ENCODE measurements around the gene SLC25A51. TPM values are rescaled to one million over a fixed set of nuclear protein-coding genes. Genes with fewer than 3 reads are reported as not detected.

Gene SLC25A51
- total RNA-seq, 3 donors from 2014 or later: 22.5 to 43.7 (median 30.8) TPM

GRCh38 chr9:37946971-37947370 lies 43.0 kb upstream of the SLC25A51 start:
- Histone ChIP-seq H3K27ac (no peak overlapping the region), H3K27me3 (no peaks in the 10 kb centered on the region), H3K9me3 (no peaks in the 10 kb centered on the region), H3K4me3 (no peak overlapping the region), H3K36me3 (no peaks in the 10 kb centered on the region), H3K4me1 (peaks cover 7 to 17% of the 10 kb centered on the region in 2 donors)
- intact Hi-C loops (cut with DNase I; ENCODE audit: low total_unique reads): no loop called here
- TF ChIP-seq POLR2A (IDR thresholded peaks at IDR 0.05): no peak
- TF ChIP-seq CTCF (IDR thresholded peaks at IDR 0.05): no peak
- no peak for TF ChIP-seq POLR2AphosphoS5 (IDR thresholded peaks at IDR 0.05)
- no peak for DNase-seq (ENCODE audit: low spot score in 2 of 2)

DNA sequence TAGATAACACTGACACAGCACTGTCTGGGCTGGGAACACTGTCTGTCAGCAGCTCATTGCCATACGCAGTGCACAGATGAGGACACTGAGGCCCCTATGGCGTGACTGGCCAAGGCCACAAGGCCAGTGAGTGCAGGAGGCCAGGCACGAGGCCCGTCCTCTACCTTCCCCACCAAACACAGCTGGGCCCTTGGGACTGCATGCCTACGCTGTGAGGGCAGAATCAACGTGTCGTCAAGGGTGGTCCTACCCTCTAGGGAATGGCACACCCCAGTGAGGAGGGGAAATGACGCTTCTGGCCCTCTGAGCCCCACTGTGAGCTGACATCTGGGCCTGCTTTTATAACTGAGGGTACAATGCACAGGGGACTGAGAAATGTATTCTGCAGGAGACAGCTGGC lies 42.1 kb upstream of the SLC25A51 start:
- intact Hi-C loops (cut with DNase I; ENCODE audit: low total_unique reads): no loop called here
- Histone ChIP-seq H3K4me3 (no peak overlapping the region), H3K27me3 (no peaks in the 10 kb centered on the region), H3K4me1 (peaks cover 7 to 17% of the 10 kb centered on the region in 2 donors), H3K27ac (no peak overlapping the region), H3K36me3 (no peaks in the 10 kb centered on the region), H3K9me3 (no peaks in the 10 kb centered on the region)
- no peak for DNase-seq (ENCODE audit: low spot score in 2 of 2)
- TF ChIP-seq POLR2AphosphoS5 (IDR thresholded peaks at IDR 0.05) (no peak), POLR2A (IDR thresholded peaks at IDR 0.05) (no peak), CTCF (IDR thresholded peaks at IDR 0.05) (no peak)

DNA sequence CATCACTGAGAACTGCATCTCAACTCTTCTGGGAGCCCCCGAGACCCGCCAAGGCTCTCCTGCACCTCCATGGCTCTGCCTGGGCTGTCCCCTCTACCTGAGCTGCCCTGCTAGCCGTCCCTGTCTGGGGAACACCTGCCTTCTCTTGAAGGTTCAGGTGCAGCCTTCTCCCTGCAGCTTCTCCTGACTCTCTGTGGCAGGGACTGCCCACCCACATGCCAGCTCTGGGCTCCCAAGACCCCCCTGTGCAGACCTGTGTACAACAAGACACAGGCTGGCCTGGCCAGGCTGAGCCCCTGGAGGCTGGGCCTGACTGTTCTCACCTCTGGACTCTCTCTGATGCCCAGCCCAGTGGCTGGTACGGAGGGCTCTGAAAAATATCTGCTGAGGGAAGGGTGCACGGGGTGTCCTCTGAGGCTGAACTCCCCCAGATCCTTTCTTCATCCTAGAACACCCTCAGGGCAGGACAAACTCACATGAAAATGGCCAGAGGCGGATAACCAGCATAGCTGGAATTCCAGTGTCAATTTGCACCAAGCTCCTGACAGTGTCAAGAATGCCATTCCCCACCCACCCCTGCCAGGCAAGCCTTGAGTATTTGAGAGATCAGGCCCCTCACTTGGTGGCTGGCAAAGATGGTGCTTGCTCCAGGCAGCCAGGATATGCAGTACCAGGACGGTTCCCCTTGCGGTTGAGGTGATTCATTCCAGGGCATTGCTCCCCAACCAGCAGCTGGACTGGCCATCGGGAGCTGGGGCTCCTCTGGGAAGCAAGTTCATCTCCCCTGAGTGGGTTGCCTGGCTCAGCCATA lies 40.9 kb upstream of the SLC25A51 start:
- peaks cover 7 to 17% of the 10 kb centered on the region in 2 donors for H3K4me1 ChIP-seq
- no peak for TF ChIP-seq POLR2AphosphoS5 (IDR thresholded peaks at IDR 0.05)
- TF ChIP-seq POLR2A (IDR thresholded peaks at IDR 0.05): no peak
- H3K4me3 ChIP-seq: no peak overlapping the region
- intact Hi-C loops (cut with DNase I; ENCODE audit: low total_unique reads): no loop called here
- H3K27ac ChIP-seq: peak overlapping the region in 1 of 2 donors; percentile 72
- no peak for DNase-seq (ENCODE audit: low spot score in 2 of 2)
- no peaks in the 10 kb centered on the region for H3K27me3 ChIP-seq
- no peaks in the 10 kb centered on the region for H3K9me3 ChIP-seq
- H3K36me3 ChIP-seq: no peaks in the 10 kb centered on the region

- DNase-seq (ENCODE audit: low spot score in 2 of 2): no peak
- Histone ChIP-seq H3K9me3 (no peaks in the 10 kb centered on the region), H3K27me3 (no peaks in the 10 kb centered on the region), H3K4me1 (peaks cover 7 to 17% of the 10 kb centered on the region in 2 donors), H3K4me3 (no peak overlapping the region), H3K36me3 (no peaks in the 10 kb centered on the region), H3K27ac (peak overlapping the region; percentile 36 to 72)
- TF ChIP-seq POLR2AphosphoS5 (IDR thresholded peaks at IDR 0.05) (no peak), CTCF (IDR thresholded peaks at IDR 0.05) (no peak), POLR2A (IDR thresholded peaks at IDR 0.05) (no peak)
- intact Hi-C loops (cut with DNase I; ENCODE audit: low total_unique reads): no loop called here
Observed at GRCh38 chr9:37944266-37944650, 40.3 kb upstream of the SLC25A51 start.

- no peaks in the 10 kb centered on the region for H3K27me3 ChIP-seq
- DNase-seq (ENCODE audit: low spot score in 2 of 2): peak in 1 of 2 donors; percentile 72
- H3K27ac ChIP-seq: peak overlapping the region; percentile 36 to 72
- H3K36me3 ChIP-seq: no peaks in the 10 kb centered on the region
- no peak overlapping the region for H3K4me3 ChIP-seq
- H3K9me3 ChIP-seq: no peaks in the 10 kb centered on the region
- peaks cover 7 to 17% of the 10 kb centered on the region in 2 donors for H3K4me1 ChIP-seq
- intact Hi-C loops (cut with DNase I; ENCODE audit: low total_unique reads): no loop called here
- TF ChIP-seq POLR2AphosphoS5 (IDR thresholded peaks at IDR 0.05) (peak in 1 of 3 donors; percentile 21), CTCF (IDR thresholded peaks at IDR 0.05) (no peak), POLR2A (IDR thresholded peaks at IDR 0.05) (no peak)
Observed at GRCh38 chr9:37943345-37944265, 39.7 kb upstream of the SLC25A51 start.

Measured in breast epithelium (tissue), 4 donors.